Measurements from ENCODE around the gene ZDHHC9. TPM values are rescaled to one million over a fixed set of nuclear protein-coding genes. Genes with fewer than 3 reads are reported as not detected.
"Not testable (repeated sequence)": the region's sequence is repeated elsewhere in the genome, so short reads cannot be mapped to it uniquely, and the experiment has no call there.

ZDHHC9 gene
- 62.0 TPM for total RNA-seq (ENCODE audit: unreplicated experiment)
- long read RNA-seq, full-length matches to known transcripts = 22 of 28 reads
- long read RNA-seq, partial matches to known transcripts = 1 of 28 reads
- long read RNA-seq, other reads (novel, unspliced or antisense) = 5 of 28 reads

GRCh38 chrX:129843459-129844306 is at the start of gene ZDHHC9:
Gene ZDHHC9, minus strand, starts transcription at chrX:129843886. Its CDS starts 1,941 bp downstream, at chrX:129841945.
- Mint-ChIP-seq H3K4me1 (ENCODE audit: low read depth, unreplicated experiment) (peaks cover 17% of the 10 kb centered on the region), H3K27ac (ENCODE audit: unreplicated experiment) (peak within 1 kb of the TSS; percentile 79), H3K4me3 (ENCODE audit: unreplicated experiment) (peak within 1 kb of the TSS; percentile 93), H3K36me3 (ENCODE audit: unreplicated experiment) (no peaks in the 10 kb centered on the region), H3K9me3 (ENCODE audit: unreplicated experiment) (peaks cover 7% of the 10 kb centered on the region), H3K27me3 (ENCODE audit: unreplicated experiment) (no peaks in the 10 kb centered on the region)
- peak; percentile 88 for DNase-seq
- TF ChIP-seq CTCF (IDR thresholded peaks at IDR 0.05; ENCODE audit: partially characterized antibody, unreplicated experiment) = peak; percentile 17

- no peak for TF ChIP-seq CTCF (IDR thresholded peaks at IDR 0.05; ENCODE audit: partially characterized antibody, unreplicated experiment)
- no peak for DNase-seq
- no peaks in the 10 kb centered on the region for H3K27me3 Mint-ChIP-seq (ENCODE audit: unreplicated experiment)
- H3K9me3 Mint-ChIP-seq (ENCODE audit: unreplicated experiment) = no peaks in the 10 kb centered on the region
- no peaks in the 10 kb centered on the region for H3K4me1 Mint-ChIP-seq (ENCODE audit: low read depth, unreplicated experiment)
- no peak overlapping the region for H3K4me3 Mint-ChIP-seq (ENCODE audit: unreplicated experiment)
- no peak overlapping the region for H3K27ac Mint-ChIP-seq (ENCODE audit: unreplicated experiment)
- H3K36me3 Mint-ChIP-seq (ENCODE audit: unreplicated experiment) = no peaks in the 10 kb centered on the region
Observed at GRCh38 chrX:129877401-129877800, 33.7 kb upstream of the ZDHHC9 start.

GRCh38 chrX:129876771-129877305 is 33.2 kb upstream of the ZDHHC9 start:
- no peaks in the 10 kb centered on the region for H3K36me3 Mint-ChIP-seq (ENCODE audit: unreplicated experiment)

GRCh38 chrX:129875669-129876068 is 32.0 kb upstream of the ZDHHC9 start:
- no peak for DNase-seq
- no peaks in the 10 kb centered on the region for H3K36me3 Mint-ChIP-seq (ENCODE audit: unreplicated experiment)
- no peaks in the 10 kb centered on the region for H3K9me3 Mint-ChIP-seq (ENCODE audit: unreplicated experiment)
- H3K27me3 Mint-ChIP-seq (ENCODE audit: unreplicated experiment) = no peaks in the 10 kb centered on the region
- TF ChIP-seq CTCF (IDR thresholded peaks at IDR 0.05; ENCODE audit: partially characterized antibody, unreplicated experiment) = no peak
- H3K4me1 Mint-ChIP-seq (ENCODE audit: low read depth, unreplicated experiment) = no peaks in the 10 kb centered on the region
- H3K4me3 Mint-ChIP-seq (ENCODE audit: unreplicated experiment) = no peak overlapping the region
- no peak overlapping the region for H3K27ac Mint-ChIP-seq (ENCODE audit: unreplicated experiment)

More at GRCh38 chrX:129876771-129877305, 33.2 kb upstream of the ZDHHC9 start:
- no peak overlapping the region for H3K4me3 Mint-ChIP-seq (ENCODE audit: unreplicated experiment)
- TF ChIP-seq CTCF (IDR thresholded peaks at IDR 0.05; ENCODE audit: partially characterized antibody, unreplicated experiment) = no peak
- no peaks in the 10 kb centered on the region for H3K4me1 Mint-ChIP-seq (ENCODE audit: low read depth, unreplicated experiment)
- no peaks in the 10 kb centered on the region for H3K9me3 Mint-ChIP-seq (ENCODE audit: unreplicated experiment)
- DNase-seq = no peak
- H3K27ac Mint-ChIP-seq (ENCODE audit: unreplicated experiment) = no peak overlapping the region
- no peaks in the 10 kb centered on the region for H3K27me3 Mint-ChIP-seq (ENCODE audit: unreplicated experiment)

GRCh38 chrX:129872524-129872923 is 28.8 kb upstream of the ZDHHC9 start:
- TF ChIP-seq CTCF (IDR thresholded peaks at IDR 0.05; ENCODE audit: partially characterized antibody, unreplicated experiment) = no peak
- Mint-ChIP-seq H3K27me3 (ENCODE audit: unreplicated experiment) (no peaks in the 10 kb centered on the region), H3K4me1 (ENCODE audit: low read depth, unreplicated experiment) (no peaks in the 10 kb centered on the region), H3K36me3 (ENCODE audit: unreplicated experiment) (no peaks in the 10 kb centered on the region), H3K9me3 (ENCODE audit: unreplicated experiment) (no peaks in the 10 kb centered on the region), H3K4me3 (ENCODE audit: unreplicated experiment) (no peak overlapping the region), H3K27ac (ENCODE audit: unreplicated experiment) (no peak overlapping the region)
- no peak for DNase-seq

- not testable (repeated sequence) for H3K4me3 Mint-ChIP-seq (ENCODE audit: unreplicated experiment); H3K27ac Mint-ChIP-seq (ENCODE audit: unreplicated experiment); H3K36me3 Mint-ChIP-seq (ENCODE audit: unreplicated experiment); DNase-seq; H3K27me3 Mint-ChIP-seq (ENCODE audit: unreplicated experiment); H3K4me1 Mint-ChIP-seq (ENCODE audit: low read depth, unreplicated experiment); H3K9me3 Mint-ChIP-seq (ENCODE audit: unreplicated experiment)
Observed at GRCh38 chrX:129866321-129866720, 22.6 kb upstream of the ZDHHC9 start.

GRCh38 chrX:129859134-129859533 is 15.4 kb upstream of the ZDHHC9 start:
- H3K4me3 Mint-ChIP-seq (ENCODE audit: unreplicated experiment); DNase-seq; H3K27ac Mint-ChIP-seq (ENCODE audit: unreplicated experiment); H3K36me3 Mint-ChIP-seq (ENCODE audit: unreplicated experiment); H3K4me1 Mint-ChIP-seq (ENCODE audit: low read depth, unreplicated experiment); H3K9me3 Mint-ChIP-seq (ENCODE audit: unreplicated experiment); H3K27me3 Mint-ChIP-seq (ENCODE audit: unreplicated experiment): not testable (repeated sequence)
